Measurements from ENCODE around the gene SERP2.

DNA sequence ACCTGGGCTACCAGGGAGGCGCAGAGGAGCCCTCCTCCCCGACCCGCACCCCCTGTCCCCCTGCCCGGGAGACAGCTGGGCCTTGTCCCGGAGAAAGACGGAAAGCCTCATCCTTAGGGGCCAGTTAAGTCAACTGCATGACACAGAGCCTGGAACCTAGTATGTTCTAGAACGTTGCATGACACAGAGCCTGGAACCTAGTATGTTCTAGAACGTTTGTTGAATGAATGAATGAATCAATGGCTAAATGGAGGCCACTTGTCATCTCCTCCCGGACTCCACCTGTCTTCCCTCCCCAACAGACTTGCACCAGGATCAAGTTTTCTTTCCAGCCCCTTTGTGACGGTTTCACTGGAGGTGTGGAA is 706 bp downstream of the SERP2 start:
- TF ChIP-seq POLR2A (IDR thresholded peaks at IDR 0.05; ENCODE audit: low read length) (no peak), GATA1 (IDR thresholded peaks at IDR 0.05; ENCODE audit: low read depth, low read length) (no peak)

Data from erythroblast (primary cell).